Lung (tissue), 12 donors: Measurements from ENCODE around the gene C1GALT1. TPM values are rescaled to one million over a fixed set of nuclear protein-coding genes. Genes with fewer than 3 reads are reported as not detected.

Source experiments
- ATAC-seq: fragments of 200-7000 bp; cut with Tn5 transposase; one replicate; pipeline ENCODE4 v1.9.1; 2020; ENCODE audit warnings: moderate number of reproducible peaks; ENCODE audit not compliant: insufficient read depth, low FRiP score
- DNase-seq, 3 donors: peaks; one replicate each; pipeline ENCODE4 v3.0.0-alpha.2; 2013 to 2017
- H3K27ac ChIP-seq, 2 donors: one replicate each; pipeline ENCODE4 v1.5.1; 2013; ENCODE audit warnings: mild to moderate bottlenecking in 2 of 2, moderate library complexity in 2 of 2, control low read depth in 1 of 2, inconsistent platforms in 1 of 2, low read depth in 1 of 2, low read length in 1 of 2
- H3K27me3 ChIP-seq, 3 donors: one replicate each; pipeline ENCODE4 v1.5.1; 2013; ENCODE audit warnings: low read length in 2 of 3; ENCODE audit not compliant: control insufficient read depth in 3 of 3, insufficient read depth in 3 of 3
- H3K36me3 ChIP-seq, 4 donors: one replicate each; pipeline ENCODE4 v1.5.1; 2013; ENCODE audit warnings: low read length in 4 of 4, mild to moderate bottlenecking in 1 of 4, moderate library complexity in 1 of 4; ENCODE audit not compliant: control insufficient read depth in 4 of 4, insufficient read depth in 4 of 4
- H3K4me1 ChIP-seq, 5 donors: one replicate each; pipeline ENCODE4 v1.5.1; 2013; ENCODE audit warnings: low read length in 5 of 5, mild to moderate bottlenecking in 2 of 5, moderate library complexity in 1 of 5; ENCODE audit not compliant: control insufficient read depth in 5 of 5, insufficient read depth in 5 of 5
- H3K4me3 ChIP-seq: one replicate; pipeline ENCODE4 v1.5.1; 2013; ENCODE audit warnings: mild to moderate bottlenecking, control low read depth, moderate library complexity
- H3K9ac ChIP-seq, 2 donors: one replicate each; pipeline ENCODE4 v1.5.1; 2013; ENCODE audit warnings: low read length in 2 of 2, control low read depth in 1 of 2; ENCODE audit not compliant: insufficient read depth in 1 of 2
- H3K9me3 ChIP-seq, 4 donors: one replicate each; pipeline ENCODE4 v1.5.1; 2013; ENCODE audit warnings: low read length in 3 of 4, mild to moderate bottlenecking in 1 of 4, moderate library complexity in 1 of 4; ENCODE audit not compliant: control insufficient read depth in 4 of 4, insufficient read depth in 3 of 4
- WGBS, 2 donors: extraction: QIAGEN DNeasy Blood & Tissue Kit; methylation state at CpG; one replicate each; pipeline ENCODE4 v1.1.7; 2013; 5-methylcytosine and 5-hydroxymethylcytosine counted together
- polyA plus RNA-seq, 2 donors: library from polyadenylated mRNA; stranded (reverse); fragments of 200-250 nt; gene quantifications; one replicate each; pipeline ENCODE4 v1.2.1, GENCODE V29; 2013
- total RNA-seq, 2 donors: library from RNA; depleted of rRNA in 1 of 2; stranded (reverse); fragments of >200 nt in 1 of 2; gene quantifications; one replicate each; pipeline ENCODE4 v1.2.1, GENCODE V29; 2014 to 2021
- TF ChIP-seq, protein P1 (sequence below): IDR thresholded peaks from 2 replicates; pipeline ENCODE4 v1.5.1; 2012; ENCODE audit warnings: mild to moderate bottlenecking; ENCODE audit errors: control extremely low read depth, extremely low read depth
- donor health status: control.
- donor health status: control.
- donor health status: Bipolar disorder and iron deficiency.
- donor health status: healthy.
- donor health status: DM: yes; HTN: yes; CAD: no.

The C1GALT1 gene
- total and polyA plus RNA-seq, 4 donors = 10.5 to 39.5 (median 23.3) TPM

- ATAC-seq (no peak), DNase-seq (no peak)
- TF ChIP-seq, protein P1, sequence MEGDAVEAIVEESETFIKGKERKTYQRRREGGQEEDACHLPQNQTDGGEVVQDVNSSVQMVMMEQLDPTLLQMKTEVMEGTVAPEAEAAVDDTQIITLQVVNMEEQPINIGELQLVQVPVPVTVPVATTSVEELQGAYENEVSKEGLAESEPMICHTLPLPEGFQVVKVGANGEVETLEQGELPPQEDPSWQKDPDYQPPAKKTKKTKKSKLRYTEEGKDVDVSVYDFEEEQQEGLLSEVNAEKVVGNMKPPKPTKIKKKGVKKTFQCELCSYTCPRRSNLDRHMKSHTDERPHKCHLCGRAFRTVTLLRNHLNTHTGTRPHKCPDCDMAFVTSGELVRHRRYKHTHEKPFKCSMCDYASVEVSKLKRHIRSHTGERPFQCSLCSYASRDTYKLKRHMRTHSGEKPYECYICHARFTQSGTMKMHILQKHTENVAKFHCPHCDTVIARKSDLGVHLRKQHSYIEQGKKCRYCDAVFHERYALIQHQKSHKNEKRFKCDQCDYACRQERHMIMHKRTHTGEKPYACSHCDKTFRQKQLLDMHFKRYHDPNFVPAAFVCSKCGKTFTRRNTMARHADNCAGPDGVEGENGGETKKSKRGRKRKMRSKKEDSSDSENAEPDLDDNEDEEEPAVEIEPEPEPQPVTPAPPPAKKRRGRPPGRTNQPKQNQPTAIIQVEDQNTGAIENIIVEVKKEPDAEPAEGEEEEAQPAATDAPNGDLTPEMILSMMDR = no peak
- WGBS, 2 donors = 56 to 86% methylated on average over 3 of the region's 3 CpGs
- Histone ChIP-seq H3K9ac (no peak overlapping the region), H3K4me3 (no peak overlapping the region), H3K27ac (no peak overlapping the region), H3K9me3 (peaks cover 0 to 6% (median 0%) of the 10 kb centered on the region in 4 donors), H3K4me1 (no peaks in the 10 kb centered on the region), H3K36me3 (no peaks in the 10 kb centered on the region), H3K27me3 (no peaks in the 10 kb centered on the region)
Observed at GRCh38 chr7:7146837-7147236, 35.5 kb upstream of the C1GALT1 start.

DNA sequence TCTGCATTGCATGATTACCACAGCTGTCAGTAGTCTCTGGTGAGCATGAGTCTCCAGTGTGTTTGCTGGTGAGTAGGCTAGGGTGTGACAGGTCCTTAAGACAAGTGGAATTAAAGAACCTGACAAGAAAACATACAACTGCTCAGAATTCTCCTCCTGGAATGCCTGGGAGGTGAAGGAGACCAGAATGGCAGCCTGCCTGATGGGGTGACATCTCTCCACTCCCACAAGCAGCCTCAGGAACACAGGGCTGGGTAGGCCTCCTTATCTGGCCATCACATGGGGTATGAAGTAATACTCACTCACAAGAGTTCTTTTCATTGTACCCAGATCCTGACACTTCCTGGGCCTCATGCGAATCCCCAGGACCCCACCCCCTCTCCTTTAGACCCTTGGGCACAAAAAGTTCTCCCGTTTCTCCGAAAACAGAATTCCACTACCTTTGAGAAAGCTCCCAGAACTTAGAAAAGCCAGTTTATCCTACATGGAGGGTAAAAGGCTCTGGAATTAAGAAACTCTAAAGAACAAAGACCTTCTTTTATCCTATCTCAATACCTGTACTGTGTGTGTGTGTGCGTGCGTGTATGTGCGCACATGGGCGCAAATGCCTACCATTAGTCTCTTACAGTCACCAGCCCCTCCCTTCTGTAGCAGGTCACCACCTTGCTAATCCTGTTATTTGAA lies 33.4 kb upstream of the C1GALT1 start:
- Histone ChIP-seq H3K27me3 (no peaks in the 10 kb centered on the region), H3K9ac (no peak overlapping the region), H3K27ac (peak overlapping the region in 1 of 2 donors; percentile 70), H3K9me3 (peaks cover 0 to 6% (median 0%) of the 10 kb centered on the region in 4 donors), H3K36me3 (no peaks in the 10 kb centered on the region), H3K4me1 (no peaks in the 10 kb centered on the region), H3K4me3 (no peak overlapping the region)
- WGBS, 2 donors = 85 to 97% methylated on average over 7 of the region's 7 CpGs
- ATAC-seq = peak; percentile 95
- TF ChIP-seq, protein P1 = no peak
- peak in 2 of 3 donors; percentile 19 to 26 for DNase-seq

GRCh38 chr7:7151285-7151684 lies 31.1 kb upstream of the C1GALT1 start:
- DNase-seq = no peak
- H3K36me3 ChIP-seq = no peaks in the 10 kb centered on the region
- H3K27ac ChIP-seq = no peak overlapping the region
- H3K4me3 ChIP-seq = no peak overlapping the region
- H3K9me3 ChIP-seq = no peaks in the 10 kb centered on the region
- ATAC-seq = no peak
- TF ChIP-seq, protein P1 = no peak
- 37 to 45% methylated on average over 3 of the region's 3 CpGs for WGBS, 2 donors
- H3K27me3 ChIP-seq = no peaks in the 10 kb centered on the region
- no peak overlapping the region for H3K9ac ChIP-seq
- no peaks in the 10 kb centered on the region for H3K4me1 ChIP-seq

DNA sequence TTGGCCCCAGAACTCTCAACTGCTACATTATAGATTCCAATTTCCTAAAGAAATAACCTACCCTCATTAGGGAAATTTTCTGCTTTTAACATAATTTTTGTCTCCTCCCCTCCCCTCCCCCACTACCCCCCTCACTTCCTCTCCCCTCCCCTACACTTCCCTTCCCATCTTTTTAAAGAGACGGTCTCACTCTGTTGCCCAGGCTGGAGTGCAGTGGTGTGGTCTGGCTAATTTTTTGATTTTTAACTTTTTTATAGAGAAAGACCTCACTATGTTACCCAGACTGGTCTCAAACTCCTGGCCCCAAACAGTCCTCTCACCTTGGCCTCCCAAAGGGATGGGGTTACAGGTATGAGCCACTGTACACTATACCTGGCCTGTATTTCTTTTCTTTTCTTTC lies 30.5 kb upstream of the C1GALT1 start:
- no peak overlapping the region for H3K9ac ChIP-seq
- TF ChIP-seq, protein P1 = no peak
- DNase-seq = no peak
- 61 to 64% methylated on average over 1 of the region's 1 CpG for WGBS, 2 donors
- H3K36me3 ChIP-seq = no peaks in the 10 kb centered on the region
- ATAC-seq = no peak
- H3K27ac ChIP-seq = no peak overlapping the region
- H3K4me3 ChIP-seq = no peak overlapping the region
- H3K9me3 ChIP-seq = no peaks in the 10 kb centered on the region
- no peaks in the 10 kb centered on the region for H3K4me1 ChIP-seq
- no peaks in the 10 kb centered on the region for H3K27me3 ChIP-seq
